ENCODE measurements around the gene COLGALT1. TPM values are rescaled to one million over a fixed set of nuclear protein-coding genes. Genes with fewer than 3 reads are reported as not detected.

The COLGALT1 gene
- total RNA-seq, 1 donor from 2014 or later, result 61.4 TPM

DNA sequence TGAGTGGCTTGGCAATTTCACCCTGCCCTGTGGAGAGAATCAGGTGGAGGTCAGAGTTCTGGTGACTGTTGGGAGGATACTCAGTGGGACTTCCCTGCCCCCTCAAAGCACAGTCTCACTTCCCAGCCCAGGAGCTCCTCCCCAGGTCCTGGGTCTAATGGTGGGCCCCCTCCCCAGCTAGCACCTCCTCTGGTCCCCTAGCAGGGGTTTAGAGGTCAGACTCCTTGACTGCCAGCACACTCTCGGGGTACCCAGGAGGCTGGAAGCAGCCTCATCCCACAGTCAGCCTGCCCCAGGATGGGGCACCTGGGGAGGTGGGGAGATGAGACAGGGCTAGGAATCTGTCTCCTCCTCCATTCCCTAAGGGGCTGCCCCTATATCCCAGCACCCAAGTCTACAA, 65.2 kb downstream of the COLGALT1 start:
- DNase-seq (ENCODE audit: low spot score), result no peak

DNA sequence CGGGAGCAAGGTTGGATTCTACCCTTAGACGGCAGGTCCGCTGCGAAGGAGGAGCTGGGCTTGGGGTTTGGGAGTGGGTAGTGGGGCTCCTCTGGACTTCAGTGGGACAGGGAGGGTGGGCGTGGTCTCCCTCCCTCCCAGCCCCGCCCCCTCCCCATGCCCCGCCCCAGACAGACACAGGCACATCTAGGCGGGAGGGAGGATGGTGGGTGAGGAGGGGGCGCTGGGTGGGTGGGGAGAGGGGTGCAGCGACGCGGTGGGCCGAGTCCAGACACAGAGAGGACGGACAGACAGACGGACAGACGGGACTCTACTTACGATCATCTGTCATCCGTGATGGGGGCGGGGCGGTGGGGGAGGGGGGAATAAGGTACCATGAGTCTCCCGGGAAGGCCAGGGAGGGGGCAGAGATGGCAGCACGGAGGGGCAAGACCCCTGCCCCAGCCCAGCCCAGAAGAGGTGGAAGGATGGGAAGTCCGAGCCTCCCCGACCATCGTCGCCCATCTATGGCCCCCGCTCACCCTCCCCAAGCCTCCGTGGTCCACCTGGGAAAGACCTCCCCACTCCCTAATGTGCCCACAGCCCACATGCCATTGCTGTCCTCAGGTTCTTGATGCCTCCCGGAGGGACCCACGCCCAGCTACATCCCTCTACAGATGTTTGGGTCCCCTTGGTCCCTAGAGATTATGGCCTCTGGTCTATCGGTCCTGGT, 67.9 kb downstream of the COLGALT1 start:
- DNase-seq (ENCODE audit: low spot score), result no peak

DNA sequence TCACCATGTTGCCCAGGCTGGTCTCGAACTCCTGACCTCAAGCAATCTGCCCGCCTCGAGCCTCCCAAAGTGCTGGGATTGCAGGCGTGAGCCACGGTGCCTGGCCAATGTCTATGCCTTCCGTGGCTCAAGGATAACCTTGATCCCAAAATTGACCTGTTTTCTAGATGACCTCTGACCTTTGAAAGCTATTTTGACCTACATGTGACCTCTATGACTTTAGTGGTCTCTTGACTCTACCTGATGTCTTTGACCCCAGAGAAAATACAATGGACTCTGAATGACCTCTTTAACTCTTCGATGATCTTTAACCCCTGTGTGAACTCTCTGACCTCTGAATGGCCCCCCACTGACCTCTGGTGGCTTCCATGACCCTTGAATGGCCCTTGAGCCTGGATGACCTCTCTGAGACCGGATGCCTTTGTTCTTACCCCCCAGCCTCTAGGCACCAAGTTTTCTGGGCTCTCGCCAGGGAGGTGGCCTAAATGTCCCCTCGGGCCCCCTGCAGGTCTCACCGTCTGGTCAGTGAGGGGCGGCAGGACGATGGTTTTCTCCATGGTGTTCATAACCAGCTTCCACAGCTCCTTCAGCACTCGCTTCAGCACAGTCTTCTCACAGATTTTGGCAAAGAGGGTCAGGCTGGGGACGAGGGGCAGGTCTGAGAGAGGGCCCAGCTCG, 69.0 kb downstream of the COLGALT1 start:
- no peak for DNase-seq (ENCODE audit: low spot score)

DNA sequence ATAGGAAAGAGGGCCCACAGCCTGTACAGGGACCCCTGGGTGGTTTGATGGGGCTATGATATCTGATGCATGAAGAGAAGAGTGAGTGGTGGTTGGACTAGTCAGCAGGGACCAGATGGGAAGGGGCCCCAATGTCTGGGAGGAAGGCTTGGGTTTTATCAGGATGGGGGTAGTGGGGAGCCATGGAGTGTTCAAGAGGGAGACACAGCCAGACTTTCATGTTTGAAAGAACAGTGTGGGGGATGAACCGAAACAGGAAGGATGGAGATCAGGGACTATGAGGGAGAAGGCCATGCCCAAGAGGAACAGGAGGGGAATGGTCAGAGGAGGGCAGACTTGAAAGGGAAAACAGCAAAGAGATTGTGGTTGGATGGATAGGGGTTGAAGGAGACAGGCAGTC, 69.6 kb downstream of the COLGALT1 start:
- DNase-seq (ENCODE audit: low spot score), result no peak

DNA sequence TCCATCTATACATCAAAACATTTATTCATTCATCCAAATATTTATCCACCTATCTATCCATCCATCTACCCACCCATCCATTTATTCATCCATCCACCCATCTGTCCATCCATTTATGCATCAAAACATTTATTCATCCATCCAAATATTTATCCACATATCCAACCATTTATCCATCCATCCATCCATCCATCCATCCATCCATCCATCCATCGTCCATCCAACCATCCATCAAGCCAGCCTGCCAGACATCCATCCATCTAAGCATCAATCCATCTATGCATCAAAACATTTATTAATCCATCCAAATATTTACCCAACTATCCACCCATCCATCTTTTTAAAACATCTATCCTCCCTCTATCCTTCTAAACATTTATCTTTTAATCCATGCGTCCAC, 70.5 kb downstream of the COLGALT1 start:
- no peak for DNase-seq (ENCODE audit: low spot score)

- DNase-seq (ENCODE audit: low spot score), result no peak
These were observed 71.1 kb downstream of the COLGALT1 start for GRCh38 chr19:17626456-17627015.

DNA sequence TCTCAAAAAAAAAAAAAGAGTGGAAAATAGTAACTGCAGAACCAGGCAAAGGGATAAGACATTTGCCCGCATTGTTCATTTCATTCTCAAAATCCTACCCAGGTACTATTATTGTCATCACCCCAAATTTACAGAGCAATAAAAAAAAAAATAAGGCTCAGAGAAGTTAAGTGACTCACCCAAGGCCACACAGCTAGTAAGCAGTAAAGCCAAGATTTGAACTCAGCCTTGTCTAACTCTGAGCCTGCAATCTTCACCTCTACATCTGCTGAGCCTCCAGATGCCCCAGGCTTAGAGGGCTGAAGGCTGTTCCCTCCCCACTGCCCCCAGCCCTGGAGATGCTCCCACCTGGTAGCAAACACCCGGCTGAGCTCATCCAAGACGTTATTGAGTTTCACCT, 71.7 kb downstream of the COLGALT1 start:
- no peak for DNase-seq (ENCODE audit: low spot score)

DNA sequence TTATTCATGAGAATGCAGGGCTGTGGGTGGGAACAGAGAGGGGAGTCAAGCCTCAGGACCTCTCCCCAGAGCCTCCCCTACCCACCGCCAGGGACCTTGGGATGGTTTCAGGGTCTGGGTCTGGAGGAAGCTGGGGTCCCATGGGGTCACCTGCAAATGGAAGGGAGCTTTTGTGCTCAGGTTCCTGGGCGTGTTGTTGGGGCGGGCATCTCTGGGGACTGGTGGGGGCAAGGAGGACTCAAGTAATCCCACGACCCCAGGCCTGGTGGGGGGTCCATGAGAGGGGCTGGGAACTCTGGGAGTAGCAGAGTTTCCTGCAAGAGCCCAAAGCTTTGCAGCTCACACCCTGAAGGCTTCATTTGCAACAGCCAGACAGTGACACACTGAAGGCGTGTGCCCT, 72.5 kb downstream of the COLGALT1 start:
- no peak for DNase-seq (ENCODE audit: low spot score)

DNA sequence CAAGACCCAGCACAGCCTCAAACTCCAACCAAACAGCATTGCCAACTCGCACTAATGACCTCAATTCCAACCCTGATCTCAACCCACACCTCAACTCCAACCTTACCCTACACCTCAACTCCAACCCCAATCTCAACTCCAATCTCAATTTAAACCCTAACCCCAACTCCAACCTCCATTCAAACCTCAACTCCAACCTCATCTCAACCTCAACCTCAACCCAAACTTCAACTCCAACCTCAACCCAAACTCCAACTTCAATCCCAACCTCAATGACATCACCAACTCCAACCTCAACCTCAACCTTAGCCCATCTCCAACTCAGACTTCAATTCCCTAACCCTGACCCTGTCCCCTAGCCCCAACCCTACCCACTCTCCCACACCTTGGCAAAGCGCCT, 74.3 kb downstream of the COLGALT1 start:
- no peak for DNase-seq (ENCODE audit: low spot score)

DNA sequence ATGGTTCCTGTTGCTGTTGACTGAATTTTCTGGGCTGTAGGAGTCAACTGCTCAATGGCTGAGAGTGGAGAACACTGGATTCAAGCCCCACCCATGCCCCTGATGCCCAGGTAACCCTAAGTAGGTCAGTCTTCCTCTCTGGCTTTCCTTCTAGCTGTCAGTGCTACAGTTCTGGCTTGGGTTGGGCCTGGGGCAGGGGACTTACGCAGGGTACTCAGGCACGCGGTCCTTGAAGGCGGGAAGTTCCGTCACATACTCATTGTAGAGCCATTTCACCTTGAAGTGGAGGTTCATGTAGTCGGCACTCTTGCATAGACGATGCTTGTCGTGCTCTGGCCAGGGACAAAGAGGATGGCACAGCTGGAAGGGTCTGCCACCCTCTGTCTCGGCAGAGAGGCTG, 77.1 kb downstream of the COLGALT1 start:
- DNase-seq (ENCODE audit: low spot score), result no peak

Other genes with a start within 250 kb of the COLGALT1 start
- 18.5 TPM for gene MRPL34, start 249.8 kb upstream of the COLGALT1 start, total RNA-seq (ENCODE audit: insufficient read depth, low replicate concordance)
- 6.5 TPM for gene DDA1, start 246.1 kb upstream of the COLGALT1 start, total RNA-seq (ENCODE audit: insufficient read depth, low replicate concordance)
- 3.9 TPM for gene ANO8, start 220.8 kb upstream of the COLGALT1 start, total RNA-seq (ENCODE audit: insufficient read depth, low replicate concordance)
- gene GTPBP3, start 218.1 kb upstream of the COLGALT1 start, total RNA-seq (ENCODE audit: insufficient read depth, low replicate concordance), result 13.7 TPM
- gene PLVAP, start 178.3 kb upstream of the COLGALT1 start, total RNA-seq (ENCODE audit: insufficient read depth, low replicate concordance), result 6.5 TPM
- gene CCDC194, start 161.5 kb upstream of the COLGALT1 start, total RNA-seq (ENCODE audit: insufficient read depth, low replicate concordance), result not detected
- gene BST2, start 150.0 kb upstream of the COLGALT1 start, total RNA-seq (ENCODE audit: insufficient read depth, low replicate concordance), result 35.2 TPM
- 46.2 TPM for gene MVB12A, start 135.6 kb upstream of the COLGALT1 start, total RNA-seq (ENCODE audit: insufficient read depth, low replicate concordance)
- not detected for gene TMEM221, start 107.0 kb upstream of the COLGALT1 start, total RNA-seq (ENCODE audit: insufficient read depth, low replicate concordance)
- gene NXNL1, start 94.7 kb upstream of the COLGALT1 start, total RNA-seq (ENCODE audit: insufficient read depth, low replicate concordance), result not detected
- gene SLC27A1, start 85.1 kb upstream of the COLGALT1 start, total RNA-seq (ENCODE audit: insufficient read depth, low replicate concordance), result 15.4 TPM
- 29.6 TPM for gene PGLS, start 44.0 kb upstream of the COLGALT1 start, total RNA-seq (ENCODE audit: insufficient read depth, low replicate concordance)
- gene UNC13A, start 132.7 kb downstream of the COLGALT1 start, total RNA-seq (ENCODE audit: insufficient read depth, low replicate concordance), result 0.48 TPM
- gene MAP1S, start 163.8 kb downstream of the COLGALT1 start, total RNA-seq (ENCODE audit: insufficient read depth, low replicate concordance), result 10.4 TPM
- gene FCHO1, start 195.8 kb downstream of the COLGALT1 start, total RNA-seq (ENCODE audit: insufficient read depth, low replicate concordance), result 16.1 TPM
- 0.72 TPM for gene B3GNT3, start 239.5 kb downstream of the COLGALT1 start, total RNA-seq (ENCODE audit: insufficient read depth, low replicate concordance)

Data from umbilical cord (tissue), 2 donors.